B cell (primary cell): ENCODE results near the gene SPIB.

Source experiments
- CTCF ChIP-seq: fragments of 200-600 bp; IDR thresholded peaks from one replicate; pipeline ENCODE4 v1.8.0; 2022; ENCODE audit warnings: antibody characterized with exemption, mild to moderate bottlenecking
- EZH2 ChIP-seq: IDR thresholded peaks from 2 replicates; pipeline ENCODE4 v1.6.1; 2012; ENCODE audit warnings: borderline replicate concordance, low read depth, mild to moderate bottlenecking, moderate library complexity, low read length; ENCODE audit not compliant: insufficient read depth, poor library complexity, severe bottlenecking

GRCh38 chr19:50380751-50381151 lies 38.0 kb upstream of the SPIB start:
- TF ChIP-seq CTCF (no peak), EZH2 (no peak)
